ENCODE results near the gene BAIAP2. TPM values are rescaled to one million over a fixed set of nuclear protein-coding genes. Genes with fewer than 3 reads are reported as not detected.

Gene BAIAP2
- total RNA-seq, 2 experiments from 2014 or later = 4.6 to 5.0 TPM

DNA sequence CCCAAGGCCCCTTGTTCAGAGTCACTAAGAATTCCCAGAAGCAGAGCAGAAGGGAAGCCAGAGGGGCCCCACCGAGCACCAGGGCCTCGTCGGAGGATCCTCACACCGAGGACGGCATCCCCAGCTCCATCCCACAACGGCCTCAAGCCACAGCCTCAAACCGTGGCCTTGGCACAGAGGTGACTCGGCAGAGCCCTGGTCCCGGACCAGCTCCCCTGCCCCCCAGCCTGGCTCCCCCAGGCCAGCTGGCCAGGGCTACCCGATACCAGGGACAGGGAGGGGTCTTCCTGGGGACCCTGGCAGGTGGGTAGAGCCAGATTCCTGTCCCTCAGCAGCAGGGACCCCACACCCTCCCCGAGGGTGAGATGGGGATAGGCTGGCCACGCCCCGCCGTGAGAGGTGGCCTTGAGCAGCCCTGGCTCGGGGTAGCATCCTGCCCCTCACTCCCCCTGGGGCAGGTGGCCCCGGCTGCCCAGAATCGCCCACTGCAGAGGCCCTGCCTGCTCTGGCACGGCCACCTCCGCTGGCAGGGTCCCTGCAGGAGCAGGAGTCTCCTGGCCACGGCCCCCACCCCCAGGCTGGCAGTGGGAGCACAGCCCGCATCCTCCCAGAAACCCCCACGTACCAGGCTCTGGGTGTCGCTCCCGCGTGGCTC is 124.8 kb downstream of the BAIAP2 start:
- CTCF ChIA-PET = no interaction called here
- ATAC-seq (no peak), DNase-seq (no peak)
- intact Hi-C loops (cut with DNase I, micrococcal nuclease) = no loop called here
- H3K27ac Mint-ChIP-seq = no peak overlapping the region
- H3K36me3 Mint-ChIP-seq (ENCODE audit: low read depth) = no peaks in the 10 kb centered on the region
- no peak overlapping the region for H3K4me3 Mint-ChIP-seq
- POLR2A ChIA-PET = no interaction called here
- H3K27me3 Mint-ChIP-seq = peaks cover 12% of the 10 kb centered on the region
- no peaks in the 10 kb centered on the region for H3K9me3 Mint-ChIP-seq (ENCODE audit: low read depth)
- H3K4me1 Mint-ChIP-seq = no peaks in the 10 kb centered on the region

- DNase-seq = no peak
- ATAC-seq = no peak
- H3K4me3 Mint-ChIP-seq = no peak overlapping the region
- no peaks in the 10 kb centered on the region for H3K9me3 Mint-ChIP-seq (ENCODE audit: low read depth)
- H3K36me3 Mint-ChIP-seq (ENCODE audit: low read depth) = no peaks in the 10 kb centered on the region
- POLR2A ChIA-PET = no interaction called here
- no peak overlapping the region for H3K27ac Mint-ChIP-seq
- H3K27me3 Mint-ChIP-seq = peaks cover 13% of the 10 kb centered on the region
- intact Hi-C loops (cut with DNase I, micrococcal nuclease) = no loop called here
- no peaks in the 10 kb centered on the region for H3K4me1 Mint-ChIP-seq
- CTCF ChIA-PET = no interaction called here
These were observed 125.4 kb downstream of the BAIAP2 start for GRCh38 chr17:81160306-81160705.

DNA sequence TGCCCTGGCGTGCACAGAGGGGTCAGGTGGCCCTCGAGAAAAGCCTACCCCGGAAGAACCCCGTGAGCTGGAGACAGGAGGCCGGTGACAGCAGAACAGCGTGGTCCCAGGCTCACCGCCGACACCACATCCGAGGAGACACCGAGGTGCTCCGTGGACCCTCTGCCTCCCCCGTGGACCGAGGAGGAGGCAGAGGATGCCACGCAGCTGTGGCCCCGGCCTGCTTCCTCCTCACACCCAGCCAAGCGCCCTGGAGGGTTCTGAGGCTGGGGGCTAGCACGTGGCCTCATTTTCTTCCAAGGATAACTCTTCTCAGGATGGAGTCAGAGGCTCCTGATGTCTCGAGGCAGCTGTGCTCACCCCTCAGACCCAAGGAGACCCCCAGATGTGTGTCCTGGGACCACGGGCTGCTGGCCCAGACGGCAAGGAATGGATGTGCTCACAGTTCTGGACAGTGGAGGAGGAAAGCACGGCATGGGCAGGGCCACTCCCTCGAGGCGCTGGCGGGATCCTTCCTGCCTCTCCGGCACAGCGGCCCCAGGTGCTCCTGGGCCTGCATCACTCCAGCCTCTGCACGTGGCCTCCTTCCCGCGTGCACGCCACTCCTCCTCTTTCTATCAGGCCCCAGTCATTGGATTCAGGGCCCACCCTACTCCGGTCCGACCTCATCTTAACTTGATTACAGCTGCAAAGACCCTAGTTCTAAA is 125.9 kb downstream of the BAIAP2 start:
- ATAC-seq (no peak), DNase-seq (no peak)
- H3K4me3 Mint-ChIP-seq = no peak overlapping the region
- ChIA-PET POLR2A (no interaction called here), CTCF (no interaction called here)
- H3K27ac Mint-ChIP-seq = no peak overlapping the region
- H3K27me3 Mint-ChIP-seq = peaks cover 13% of the 10 kb centered on the region
- no peaks in the 10 kb centered on the region for H3K4me1 Mint-ChIP-seq
- H3K36me3 Mint-ChIP-seq (ENCODE audit: low read depth) = no peaks in the 10 kb centered on the region
- H3K9me3 Mint-ChIP-seq (ENCODE audit: low read depth) = no peaks in the 10 kb centered on the region
- intact Hi-C loops (cut with DNase I, micrococcal nuclease) = no loop called here

DNA sequence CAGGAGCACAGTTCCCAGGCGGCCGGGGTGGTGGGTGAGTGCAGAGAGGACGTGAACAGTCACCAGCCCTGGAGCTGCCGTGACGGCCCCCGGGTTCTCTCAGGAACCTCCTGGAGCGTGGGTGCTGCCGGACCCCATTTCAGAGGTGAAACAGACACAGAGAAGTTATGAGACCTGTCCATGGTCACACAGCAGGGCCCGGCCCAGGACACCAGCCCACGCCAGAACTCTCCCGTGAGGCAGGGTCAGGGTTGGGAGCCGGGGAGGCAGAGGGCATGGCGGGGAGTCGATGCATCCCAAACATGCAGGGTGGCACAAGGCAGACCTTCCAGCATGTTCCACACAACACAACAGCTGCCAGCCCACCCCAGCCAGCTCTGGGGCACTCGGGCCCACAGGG is 126.6 kb downstream of the BAIAP2 start:
- intact Hi-C loops (cut with DNase I, micrococcal nuclease) = no loop called here
- Mint-ChIP-seq H3K9me3 (ENCODE audit: low read depth) (no peaks in the 10 kb centered on the region), H3K4me3 (no peak overlapping the region), H3K4me1 (no peaks in the 10 kb centered on the region), H3K27me3 (peaks cover 13% of the 10 kb centered on the region), H3K27ac (no peak overlapping the region), H3K36me3 (ENCODE audit: low read depth) (no peaks in the 10 kb centered on the region)
- ATAC-seq = no peak
- no peak for DNase-seq
- ChIA-PET CTCF (no interaction called here), POLR2A (no interaction called here)

- Mint-ChIP-seq H3K9me3 (ENCODE audit: low read depth) (no peaks in the 10 kb centered on the region), H3K36me3 (ENCODE audit: low read depth) (no peaks in the 10 kb centered on the region), H3K27ac (no peak overlapping the region), H3K27me3 (peaks cover 13% of the 10 kb centered on the region), H3K4me1 (no peaks in the 10 kb centered on the region), H3K4me3 (no peak overlapping the region)
- CTCF ChIA-PET = interaction anchor here (0.7 kb wide), 1 partner anchor 20 kb away, joined by 3 read pairs; no protein-coding TSS in a partner anchor
- DNase-seq (no peak), ATAC-seq (no peak)
- intact Hi-C loops (cut with DNase I, micrococcal nuclease) = no loop called here
- POLR2A ChIA-PET = no interaction called here
These were observed 127.0 kb downstream of the BAIAP2 start for GRCh38 chr17:81161972-81162371.

DNA sequence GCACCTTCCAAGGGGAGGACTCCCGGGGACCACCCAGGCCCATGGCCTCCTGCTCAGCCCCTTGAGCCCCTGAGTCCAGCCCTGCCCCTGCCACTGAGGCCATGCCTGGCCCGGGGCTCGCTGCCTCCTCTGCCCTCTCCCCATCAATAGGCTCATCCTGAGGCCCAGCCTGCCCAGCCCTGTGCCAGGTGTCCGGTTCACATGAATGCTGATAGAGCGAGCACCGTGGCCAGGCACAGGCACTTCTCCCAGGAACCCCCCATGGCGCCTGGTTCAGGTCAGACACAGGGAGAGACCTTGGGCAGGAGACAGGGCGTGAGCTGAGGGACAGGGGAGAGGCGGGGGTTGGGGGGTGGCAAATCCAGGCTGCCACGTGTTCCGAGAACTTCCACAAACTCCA is 127.5 kb downstream of the BAIAP2 start:
- Mint-ChIP-seq H3K4me1 (no peaks in the 10 kb centered on the region), H3K9me3 (ENCODE audit: low read depth) (no peaks in the 10 kb centered on the region), H3K36me3 (ENCODE audit: low read depth) (no peaks in the 10 kb centered on the region), H3K4me3 (no peak overlapping the region), H3K27ac (no peak overlapping the region), H3K27me3 (peaks cover 16% of the 10 kb centered on the region)
- ChIA-PET CTCF (interaction anchor here (0.7 kb wide), 1 partner anchor 20 kb away, joined by 3 read pairs; no protein-coding TSS in a partner anchor), POLR2A (no interaction called here)
- ATAC-seq (no peak), DNase-seq (no peak)
- intact Hi-C loops (cut with DNase I, micrococcal nuclease) = no loop called here

- intact Hi-C loops (cut with DNase I, micrococcal nuclease) = no loop called here
- no peak for DNase-seq
These were observed 128.2 kb downstream of the BAIAP2 start for GRCh38 chr17:81163051-81163695.

GRCh38 chr17:81163703-81164370 is 128.9 kb downstream of the BAIAP2 start:
- DNase-seq (no peak), ATAC-seq (no peak)
- ChIA-PET POLR2A (no interaction called here), CTCF (no interaction called here)
- Mint-ChIP-seq H3K27ac (no peak overlapping the region), H3K4me1 (no peaks in the 10 kb centered on the region), H3K9me3 (ENCODE audit: low read depth) (no peaks in the 10 kb centered on the region), H3K4me3 (no peak overlapping the region), H3K36me3 (ENCODE audit: low read depth) (no peaks in the 10 kb centered on the region), H3K27me3 (peaks cover 16% of the 10 kb centered on the region)
- intact Hi-C loops (cut with DNase I, micrococcal nuclease) = no loop called here

More at GRCh38 chr17:81163051-81163695, 128.2 kb downstream of the BAIAP2 start:
- POLR2A ChIA-PET = no interaction called here
- no peaks in the 10 kb centered on the region for H3K9me3 Mint-ChIP-seq (ENCODE audit: low read depth)
- no peaks in the 10 kb centered on the region for H3K36me3 Mint-ChIP-seq (ENCODE audit: low read depth)
- no peak overlapping the region for H3K4me3 Mint-ChIP-seq
- no peak overlapping the region for H3K27ac Mint-ChIP-seq
- CTCF ChIA-PET = no interaction called here
- H3K27me3 Mint-ChIP-seq = peaks cover 16% of the 10 kb centered on the region
- no peak for ATAC-seq
- H3K4me1 Mint-ChIP-seq = no peaks in the 10 kb centered on the region

- peaks cover 16% of the 10 kb centered on the region for H3K27me3 Mint-ChIP-seq
- intact Hi-C loops (cut with DNase I, micrococcal nuclease) = no loop called here
- ATAC-seq (no peak), DNase-seq (no peak)
- no peaks in the 10 kb centered on the region for H3K36me3 Mint-ChIP-seq (ENCODE audit: low read depth)
- no peaks in the 10 kb centered on the region for H3K4me1 Mint-ChIP-seq
- no peaks in the 10 kb centered on the region for H3K9me3 Mint-ChIP-seq (ENCODE audit: low read depth)
- CTCF ChIA-PET = no interaction called here
- H3K27ac Mint-ChIP-seq = no peak overlapping the region
- no peak overlapping the region for H3K4me3 Mint-ChIP-seq
- POLR2A ChIA-PET = no interaction called here
These were observed 129.7 kb downstream of the BAIAP2 start for GRCh38 chr17:81164371-81165245.

GRCh38 chr17:81165246-81166032 is 130.5 kb downstream of the BAIAP2 start, which contains the start of gene PVALEF:
TSS of gene PVALEF (plus strand) at chr17:81165507. CDS start at chr17:81181227, 15,720 bp downstream.
- POLR2A ChIA-PET = no interaction called here
- no peak for DNase-seq
- ATAC-seq = no peak
- no peak within 1 kb of the TSS for H3K27ac Mint-ChIP-seq
- no peak within 1 kb of the TSS for H3K4me3 Mint-ChIP-seq
- intact Hi-C loops (cut with DNase I, micrococcal nuclease) = no loop called here
- no peaks in the 10 kb centered on the region for H3K36me3 Mint-ChIP-seq (ENCODE audit: low read depth)
- no peaks in the 10 kb centered on the region for H3K9me3 Mint-ChIP-seq (ENCODE audit: low read depth)
- no peaks in the 10 kb centered on the region for H3K4me1 Mint-ChIP-seq
- peaks cover 16% of the 10 kb centered on the region for H3K27me3 Mint-ChIP-seq
- CTCF ChIA-PET = no interaction called here
